ELF-1 (cell line): ENCODE results near the gene NKX6-2.
"Not testable (repeated sequence)": the region's sequence is repeated elsewhere in the genome, so short reads cannot be mapped to it uniquely, and the experiment has no call there.

ENCODE experiments used
- DNase-seq: peaks from one replicate; pipeline ENCODE4 v3.0.0-alpha.2; 2016; ENCODE audit warnings: low read depth, low spot score

NKX6-2 gene

DNA sequence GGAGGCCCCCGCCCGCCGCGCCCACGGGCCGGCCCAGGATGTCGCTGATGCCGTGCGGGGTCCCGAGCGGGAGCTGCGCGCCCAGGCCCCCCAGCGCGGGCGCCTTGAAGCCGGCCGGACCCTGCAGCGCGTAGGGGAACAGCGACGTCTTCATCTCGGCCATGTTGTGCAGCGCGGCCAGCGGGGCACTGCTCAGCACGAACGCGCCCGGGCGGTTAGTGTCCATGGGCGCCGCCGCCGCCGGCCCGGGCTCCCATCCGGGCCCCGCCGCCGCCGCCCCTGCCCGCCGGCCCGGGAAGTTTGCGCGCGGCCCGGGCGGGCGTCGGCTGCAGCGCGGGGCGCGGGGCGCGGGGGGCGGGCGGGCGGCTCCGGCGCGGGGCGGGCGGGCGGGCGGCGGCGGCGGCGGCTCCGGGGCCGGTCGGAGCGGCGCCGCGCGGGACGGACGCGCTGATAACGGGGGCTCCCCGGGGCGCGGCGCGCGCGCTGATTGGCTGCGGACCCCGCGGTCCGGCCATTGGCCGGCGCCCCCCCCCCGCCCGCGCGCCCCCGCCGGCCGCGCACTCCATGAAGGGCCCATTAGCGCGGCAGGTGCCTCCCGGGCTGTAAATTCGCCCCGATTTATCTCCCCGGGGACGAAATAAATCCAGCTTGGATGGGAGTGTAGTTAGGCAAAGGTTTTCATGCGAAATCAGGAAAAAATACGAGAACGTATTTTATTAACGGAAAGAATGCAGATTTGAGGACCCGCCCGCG, at the start of gene NKX6-2:
TSS of gene NKX6-2 (minus strand) at position 425 of the 753 bp plus-strand sequence. CDS start at position 226, 199 bp downstream.
- no peak for DNase-seq

DNA sequence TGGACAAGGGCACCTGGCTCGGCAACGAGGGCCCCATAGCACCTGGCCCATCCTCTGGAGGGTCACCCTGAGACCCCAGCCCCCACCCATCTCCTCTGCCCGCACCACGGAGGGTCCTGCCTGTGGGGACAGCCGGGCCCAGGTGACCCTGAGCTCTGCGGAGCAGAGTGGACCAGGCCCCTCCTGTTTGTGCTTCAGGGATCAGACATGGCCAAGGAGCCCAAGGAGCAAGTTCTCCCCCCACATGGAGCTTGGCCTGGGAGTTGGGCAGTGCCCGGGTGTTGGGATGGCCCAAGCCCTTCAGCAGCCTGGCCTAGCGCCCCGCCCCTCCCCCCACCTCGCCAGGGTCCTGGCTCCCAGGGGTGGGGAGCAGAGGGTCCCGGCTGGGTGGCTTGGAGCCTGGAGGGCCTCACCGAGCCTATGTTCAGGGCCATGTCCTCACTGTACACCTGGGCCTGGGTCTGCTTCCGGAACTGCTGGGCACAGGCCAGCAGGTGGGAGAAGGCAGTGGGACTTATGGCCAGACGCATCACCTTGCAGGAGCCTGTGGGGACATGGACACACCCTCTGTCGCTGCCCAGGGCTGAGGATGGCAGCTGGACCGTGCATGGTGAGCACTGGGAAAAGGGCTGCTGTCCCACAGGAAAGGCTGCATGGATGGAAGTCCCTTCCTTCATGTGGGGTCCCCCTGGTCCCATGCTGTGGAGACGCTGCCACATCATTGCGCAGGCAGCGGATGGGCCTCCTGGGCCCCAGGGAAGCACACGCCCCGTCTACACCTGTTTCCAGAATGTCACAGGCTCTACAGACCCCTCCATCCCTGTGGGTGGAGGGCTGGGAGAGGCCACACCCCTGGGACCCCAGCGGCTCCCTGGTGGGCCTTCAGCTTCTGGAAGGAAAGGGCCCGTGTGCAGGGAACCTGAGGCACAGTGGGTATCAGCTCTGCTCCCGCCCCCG, 49.2 kb upstream of the NKX6-2 start:
- DNase-seq: no peak

DNA sequence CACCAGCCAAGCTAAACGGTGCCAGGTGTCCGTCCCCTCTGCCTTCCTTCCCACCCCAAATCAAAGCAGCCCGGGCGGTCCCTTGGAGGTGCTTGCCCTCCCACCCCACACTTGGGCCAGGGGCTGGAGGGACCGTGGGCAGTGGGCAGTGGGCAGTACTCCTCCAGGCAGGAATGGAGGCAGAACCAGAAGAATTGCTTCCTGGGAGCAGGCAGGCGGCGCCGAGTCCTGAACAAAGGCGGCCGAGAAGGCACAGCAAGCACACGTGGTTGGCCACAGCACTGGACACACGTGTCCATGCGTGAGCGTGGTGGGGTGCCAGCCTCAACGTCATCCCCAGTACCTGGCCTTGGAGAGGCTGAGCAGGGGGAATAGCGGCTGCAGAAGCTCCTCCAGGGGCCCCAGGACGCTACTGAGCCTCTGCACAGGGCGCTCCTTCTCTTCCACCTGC, 48.4 kb upstream of the NKX6-2 start:
- no peak for DNase-seq

- DNase-seq: no peak
These were observed 47.6 kb upstream of the NKX6-2 start for GRCh38 chr10:132833421-132834111.

DNA sequence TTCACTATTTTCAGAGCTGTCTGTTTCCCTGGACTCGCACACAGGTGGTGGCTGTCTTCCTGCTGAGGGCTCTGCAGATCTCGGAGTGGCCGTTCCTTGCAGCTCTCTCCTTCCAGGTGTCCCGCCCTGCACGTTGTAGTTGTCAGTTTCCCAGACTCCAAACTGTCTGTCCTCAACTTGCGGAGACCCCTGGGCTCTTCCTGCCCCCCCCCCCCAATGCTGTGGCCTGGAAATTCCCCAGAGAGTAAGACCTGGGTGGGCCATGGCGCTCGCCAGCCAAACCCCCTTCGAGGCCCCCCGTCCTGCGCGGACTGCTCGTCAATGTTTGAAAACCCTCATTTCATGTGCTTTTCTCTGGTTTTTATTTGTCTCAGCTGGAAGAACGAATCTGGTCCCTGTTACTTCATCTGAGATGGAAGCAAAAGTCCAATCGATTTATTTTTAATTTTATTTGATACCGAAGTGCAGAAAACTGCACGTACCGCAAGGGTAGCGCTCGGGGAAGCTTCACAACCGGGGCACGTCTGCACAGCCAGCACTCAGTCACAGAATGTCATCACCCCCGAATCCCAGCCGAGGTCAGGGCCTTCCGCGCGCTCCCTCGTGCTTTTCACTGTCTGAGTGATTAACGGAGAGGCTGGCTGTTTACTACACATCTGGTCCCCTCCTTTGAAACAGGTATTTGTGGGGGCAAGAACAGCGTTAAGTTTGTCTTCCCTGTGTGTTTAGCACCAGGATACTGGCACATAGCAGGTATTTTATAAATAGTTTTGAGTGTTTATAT, 46.4 kb upstream of the NKX6-2 start:
- no peak for DNase-seq

DNA sequence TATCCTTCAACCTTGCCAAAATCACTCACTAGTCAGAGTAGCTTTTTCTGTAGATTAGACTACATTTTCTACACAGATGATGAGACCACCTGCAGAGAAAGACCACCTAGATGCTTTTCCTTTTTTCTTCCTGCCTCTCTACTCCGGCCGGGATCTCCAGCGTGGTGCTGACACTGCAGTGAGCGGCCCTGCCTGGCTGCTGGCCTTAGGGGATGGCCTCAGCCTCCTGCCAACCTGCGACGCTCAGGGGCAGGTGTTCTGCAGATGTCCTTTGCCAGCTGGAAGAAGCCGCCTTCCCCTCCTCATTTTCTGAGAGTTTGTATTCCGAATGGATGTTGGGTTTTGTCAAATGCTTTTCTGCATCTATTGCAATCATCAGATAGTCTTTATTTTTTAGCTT, 43.5 kb upstream of the NKX6-2 start:
- DNase-seq: no peak

- DNase-seq: no peak
These were observed 42.7 kb upstream of the NKX6-2 start for GRCh38 chr10:132828681-132829080.

- no peak for DNase-seq
These were observed 42.1 kb upstream of the NKX6-2 start for GRCh38 chr10:132827861-132828539.

- no peak for DNase-seq
These were observed 41.5 kb upstream of the NKX6-2 start for GRCh38 chr10:132827423-132827789.

GRCh38 chr10:132826524-132827422, 40.8 kb upstream of the NKX6-2 start:
- no peak for DNase-seq

- DNase-seq: not testable (repeated sequence)
These were observed 40.0 kb upstream of the NKX6-2 start for GRCh38 chr10:132825783-132826523.

DNA sequence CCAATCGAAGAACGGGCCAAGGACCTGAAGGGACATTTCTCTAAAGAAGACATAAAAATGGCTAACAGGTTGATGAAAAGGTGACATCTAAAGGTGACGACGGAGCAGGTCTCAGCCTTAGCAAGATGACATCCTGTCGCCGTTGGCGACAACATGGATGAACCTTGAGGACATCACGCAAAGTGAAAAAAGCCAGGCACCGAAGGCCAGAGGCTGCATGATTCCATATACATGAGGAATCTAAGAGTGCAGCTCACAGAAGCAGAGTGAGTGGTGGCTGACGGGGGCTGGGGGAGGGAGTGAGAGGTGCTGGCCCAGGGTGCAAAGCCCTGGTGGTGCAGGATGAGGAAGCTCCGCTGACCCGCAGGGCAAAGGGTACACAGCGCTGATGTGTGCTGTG, 34.1 kb upstream of the NKX6-2 start:
- DNase-seq: no peak

DNA sequence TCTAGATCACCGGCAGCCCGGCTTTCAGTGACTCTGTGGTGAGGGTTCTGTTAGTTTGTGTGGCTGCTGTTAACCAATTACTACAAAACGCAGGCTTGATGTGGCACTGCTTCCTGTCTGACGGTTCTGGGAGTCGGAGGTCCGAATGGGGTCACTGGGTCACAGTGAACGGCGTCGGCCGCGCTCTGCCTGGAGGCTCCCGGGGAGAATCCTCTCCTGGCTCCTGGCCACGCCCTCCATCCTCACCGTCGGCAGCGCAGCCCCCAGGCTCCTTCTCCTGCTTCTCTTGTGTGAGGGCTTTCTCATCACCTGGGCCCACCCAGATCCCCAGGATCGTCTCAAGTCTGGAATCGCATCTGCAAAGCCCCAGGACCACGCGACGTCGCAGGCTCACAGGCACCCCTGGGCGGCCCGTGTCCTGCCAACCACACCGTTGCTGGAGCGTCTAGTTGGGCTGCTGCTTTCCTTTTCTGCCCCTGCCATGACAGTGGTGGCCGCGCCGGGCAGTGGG, 31.8 kb upstream of the NKX6-2 start:
- DNase-seq: peak; percentile 30

DNA sequence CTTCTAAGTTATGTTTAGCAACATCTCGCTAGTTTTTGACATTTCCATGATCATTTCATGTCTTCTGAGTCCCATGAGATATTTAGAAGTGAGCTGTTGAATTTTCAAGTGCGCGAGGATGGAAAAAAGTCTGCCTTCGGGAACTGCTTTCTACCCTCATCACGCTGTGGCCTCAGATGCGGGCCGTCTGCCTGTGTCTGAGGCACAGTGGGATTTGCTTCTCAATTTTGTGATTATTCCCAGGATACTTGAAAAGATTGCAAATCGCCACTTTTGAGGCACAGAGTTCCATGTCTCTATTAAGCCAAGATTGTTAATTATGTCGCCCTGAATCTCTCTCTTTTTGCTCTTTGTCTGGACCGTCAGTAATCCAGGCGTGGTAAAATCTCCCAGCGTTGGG, 30.8 kb upstream of the NKX6-2 start:
- no peak for DNase-seq

DNA sequence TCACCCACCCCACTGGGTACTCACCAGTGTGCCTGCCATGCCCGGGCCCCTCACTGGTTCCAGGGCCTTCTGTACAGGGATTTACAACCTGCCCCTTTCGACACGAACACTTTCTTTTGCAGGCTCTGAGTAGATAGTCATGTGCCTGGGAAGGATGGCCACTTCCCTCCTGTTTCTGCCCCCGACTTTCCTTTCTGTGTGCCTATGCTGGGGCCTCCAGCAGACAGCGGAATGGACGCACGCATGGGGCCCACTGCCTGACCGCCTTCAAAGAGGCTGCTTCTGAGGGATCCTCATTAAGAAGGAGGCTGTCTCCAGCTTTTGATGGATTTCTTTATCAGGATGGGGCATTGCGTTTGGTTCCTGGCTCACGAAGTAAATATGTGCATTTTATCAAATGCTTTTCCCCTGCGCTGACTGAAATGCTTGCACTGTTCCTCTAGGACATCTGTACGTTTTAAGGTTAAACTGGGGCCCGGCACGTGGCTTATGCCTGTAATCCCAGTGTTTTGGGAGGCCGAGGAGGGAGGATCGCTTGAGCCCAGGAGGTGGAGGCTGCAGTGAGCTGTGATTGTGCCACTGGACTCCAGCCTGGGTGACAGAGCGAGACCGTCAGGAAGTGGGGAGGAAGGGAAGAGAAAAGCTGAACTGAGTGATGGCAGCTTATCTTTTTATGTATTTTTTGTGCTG, 29.4 kb upstream of the NKX6-2 start:
- DNase-seq: no peak

GRCh38 chr10:132814469-132814856, 28.5 kb upstream of the NKX6-2 start:
- DNase-seq: no peak

DNA sequence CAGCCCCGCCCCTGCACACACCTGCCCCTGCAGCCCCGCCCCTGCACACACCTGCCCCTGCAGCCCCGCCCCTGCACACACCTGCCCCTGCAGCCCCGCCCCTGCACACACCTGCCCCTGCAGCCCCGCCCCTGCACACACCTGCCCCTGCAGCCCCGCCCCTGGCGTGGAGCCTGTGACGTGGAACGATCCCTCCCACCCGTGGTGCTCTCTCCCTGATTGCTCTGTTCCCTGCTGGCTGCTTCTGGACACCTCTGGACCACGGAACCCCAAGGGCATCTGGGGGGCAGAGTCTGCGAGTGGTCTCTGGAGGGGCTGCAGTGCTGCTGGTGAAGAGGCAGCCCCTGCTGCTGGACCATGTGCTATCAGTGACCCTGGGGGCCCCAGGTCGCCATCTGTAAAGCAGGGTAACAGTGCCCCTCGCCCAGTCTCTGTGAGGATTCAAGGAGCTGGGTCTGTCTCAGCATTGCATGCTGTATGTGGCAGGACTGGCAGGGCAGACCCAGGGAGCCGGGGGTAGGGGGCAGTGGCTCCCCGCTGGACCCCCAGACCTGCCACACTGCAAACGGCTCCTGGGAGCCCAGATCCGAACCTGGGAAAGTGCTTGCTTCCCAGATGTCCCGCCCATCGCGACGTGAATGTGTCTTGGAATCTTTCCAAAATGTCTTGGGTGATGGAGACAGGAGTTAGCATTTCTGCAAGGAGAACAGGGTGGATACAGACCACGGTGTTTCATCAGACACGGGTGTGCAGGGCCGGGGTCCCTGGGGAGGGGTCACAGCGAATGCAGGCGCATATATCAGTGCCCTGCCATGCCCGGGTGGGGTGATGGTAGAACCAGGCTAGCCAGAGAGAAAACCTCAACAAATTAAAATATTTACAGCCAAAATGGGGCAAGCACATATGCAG, 27.9 kb upstream of the NKX6-2 start:
- DNase-seq: no peak
